HG02943 (cell line): ENCODE measurements around the gene MAP1B.
"Not testable (repeated sequence)": the region's sequence is repeated elsewhere in the genome, so short reads cannot be mapped to it uniquely, and the experiment has no call there.

Experiments
- ATAC-seq: cut with Tn5 transposase; IDR thresholded peaks from one replicate; pipeline ENCODE4 v1.9.1; 2021; ENCODE audit warnings: mild to moderate bottlenecking, low read depth, moderate library complexity; ENCODE audit not compliant: unreplicated experiment

The MAP1B gene

GRCh38 chr5:72157625-72157962, 50.3 kb downstream of the MAP1B start:
- ATAC-seq: no peak

GRCh38 chr5:72159501-72159911, 52.2 kb downstream of the MAP1B start:
- no peak for ATAC-seq

- no peak for ATAC-seq
These were observed 53.1 kb downstream of the MAP1B start for GRCh38 chr5:72160329-72160728.

- ATAC-seq: no peak
These were observed 53.7 kb downstream of the MAP1B start for GRCh38 chr5:72160959-72161358.

GRCh38 chr5:72161951-72162350, 54.7 kb downstream of the MAP1B start:
- ATAC-seq: no peak

GRCh38 chr5:72163349-72163983, 56.2 kb downstream of the MAP1B start:
- no peak for ATAC-seq

GRCh38 chr5:72166070-72166979, 59.0 kb downstream of the MAP1B start:
- no peak for ATAC-seq

GRCh38 chr5:72167257-72167656, 60.0 kb downstream of the MAP1B start:
- ATAC-seq: no peak

- ATAC-seq: no peak
These were observed 60.5 kb downstream of the MAP1B start for GRCh38 chr5:72167804-72168203.

- ATAC-seq: no peak
These were observed 62.8 kb downstream of the MAP1B start for GRCh38 chr5:72170101-72170500.

GRCh38 chr5:72171181-72171580, 63.9 kb downstream of the MAP1B start:
- ATAC-seq: not testable (repeated sequence)

- ATAC-seq: no peak
These were observed 64.4 kb downstream of the MAP1B start for GRCh38 chr5:72171667-72172066.

- ATAC-seq: no peak
These were observed 65.5 kb downstream of the MAP1B start for GRCh38 chr5:72172786-72173185.

GRCh38 chr5:72177538-72177937, 70.3 kb downstream of the MAP1B start:
- ATAC-seq: peak; percentile 64

GRCh38 chr5:72179028-72179815, 71.9 kb downstream of the MAP1B start:
- no peak for ATAC-seq

GRCh38 chr5:72179816-72180440, 72.7 kb downstream of the MAP1B start:
- no peak for ATAC-seq

GRCh38 chr5:72180925-72181324, 73.7 kb downstream of the MAP1B start:
- no peak for ATAC-seq

- ATAC-seq: no peak
These were observed 75.4 kb downstream of the MAP1B start for GRCh38 chr5:72182686-72183085.

- ATAC-seq: no peak
These were observed 75.8 kb downstream of the MAP1B start for GRCh38 chr5:72183101-72183520.

GRCh38 chr5:72184408-72184807, 77.1 kb downstream of the MAP1B start:
- no peak for ATAC-seq
